Retinal pigment epithelial cell (primary cell): ENCODE results near the gene PPP1R3G.

Experiments used
- DNase-seq: peaks from one replicate; pipeline ENCODE4 v3.0.0-alpha.2; 2010; ENCODE audit warnings: low read depth
- H3K4me3 ChIP-seq: 2 replicates; pipeline ENCODE4 v1.5.1; 2011; ENCODE audit warnings: mild to moderate bottlenecking, low read length, control low read depth, moderate library complexity
- TF ChIP-seq, protein P1 (sequence below): conservative IDR thresholded peaks from 2 replicates; pipeline ENCODE4 v1.5.1; 2011; ENCODE audit warnings: low read depth, low read length, control low read depth, inconsistent platforms

PPP1R3G gene

DNA sequence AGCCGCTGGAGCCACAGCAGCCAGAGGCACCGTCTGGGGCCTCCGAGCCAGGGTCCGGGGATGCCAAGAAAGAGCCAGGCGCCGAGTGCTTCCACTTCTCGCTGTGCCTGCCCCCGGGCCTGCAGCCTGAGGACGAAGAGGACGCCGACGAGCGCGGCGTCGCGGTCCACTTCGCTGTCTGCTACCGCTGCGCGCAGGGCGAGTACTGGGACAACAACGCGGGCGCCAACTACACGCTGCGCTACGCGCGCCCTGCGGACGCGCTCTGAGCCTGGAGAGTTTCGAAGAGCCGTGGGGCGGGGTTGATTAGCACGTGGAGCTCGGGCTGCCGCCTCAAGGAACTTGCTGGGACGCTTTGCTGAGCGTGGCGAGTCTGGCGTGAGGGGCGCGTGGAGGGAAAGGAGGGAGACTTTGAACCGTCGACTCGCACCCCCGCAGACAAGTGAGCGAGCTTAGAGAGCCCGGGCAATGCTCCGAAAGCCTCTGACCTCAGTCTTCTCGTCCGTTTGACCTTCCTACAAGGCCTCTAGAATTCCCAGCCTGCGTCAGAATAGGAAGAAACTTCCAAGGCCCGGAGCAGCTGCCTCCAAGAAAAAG, 1.3 kb downstream of the PPP1R3G start:
- TF ChIP-seq, protein P1, sequence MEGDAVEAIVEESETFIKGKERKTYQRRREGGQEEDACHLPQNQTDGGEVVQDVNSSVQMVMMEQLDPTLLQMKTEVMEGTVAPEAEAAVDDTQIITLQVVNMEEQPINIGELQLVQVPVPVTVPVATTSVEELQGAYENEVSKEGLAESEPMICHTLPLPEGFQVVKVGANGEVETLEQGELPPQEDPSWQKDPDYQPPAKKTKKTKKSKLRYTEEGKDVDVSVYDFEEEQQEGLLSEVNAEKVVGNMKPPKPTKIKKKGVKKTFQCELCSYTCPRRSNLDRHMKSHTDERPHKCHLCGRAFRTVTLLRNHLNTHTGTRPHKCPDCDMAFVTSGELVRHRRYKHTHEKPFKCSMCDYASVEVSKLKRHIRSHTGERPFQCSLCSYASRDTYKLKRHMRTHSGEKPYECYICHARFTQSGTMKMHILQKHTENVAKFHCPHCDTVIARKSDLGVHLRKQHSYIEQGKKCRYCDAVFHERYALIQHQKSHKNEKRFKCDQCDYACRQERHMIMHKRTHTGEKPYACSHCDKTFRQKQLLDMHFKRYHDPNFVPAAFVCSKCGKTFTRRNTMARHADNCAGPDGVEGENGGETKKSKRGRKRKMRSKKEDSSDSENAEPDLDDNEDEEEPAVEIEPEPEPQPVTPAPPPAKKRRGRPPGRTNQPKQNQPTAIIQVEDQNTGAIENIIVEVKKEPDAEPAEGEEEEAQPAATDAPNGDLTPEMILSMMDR = no peak
- no peak for DNase-seq
- H3K4me3 ChIP-seq = peak overlapping the region; percentile 8

DNA sequence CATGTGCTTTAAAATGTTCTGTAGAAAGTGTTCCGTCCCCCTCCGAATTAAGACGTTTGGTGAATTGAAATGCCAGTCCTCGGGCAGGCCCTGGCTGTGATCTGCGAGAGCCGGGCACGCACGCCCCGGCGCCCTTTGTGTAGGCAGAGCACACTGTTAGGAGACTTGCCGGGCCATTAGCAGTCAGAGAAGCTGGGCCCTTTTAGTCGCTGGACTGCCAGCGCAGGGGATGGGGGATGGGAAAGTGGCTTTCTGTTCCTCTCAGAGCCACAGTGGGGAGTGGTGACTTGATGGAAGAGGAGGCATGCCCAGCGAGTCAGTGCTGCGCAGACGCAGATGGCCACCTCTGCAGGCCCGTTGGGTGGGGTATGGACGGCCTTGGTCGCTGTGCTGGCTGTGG, 2.2 kb downstream of the PPP1R3G start:
- H3K4me3 ChIP-seq = no peak overlapping the region
- DNase-seq = no peak
- TF ChIP-seq, protein P1 = no peak

DNA sequence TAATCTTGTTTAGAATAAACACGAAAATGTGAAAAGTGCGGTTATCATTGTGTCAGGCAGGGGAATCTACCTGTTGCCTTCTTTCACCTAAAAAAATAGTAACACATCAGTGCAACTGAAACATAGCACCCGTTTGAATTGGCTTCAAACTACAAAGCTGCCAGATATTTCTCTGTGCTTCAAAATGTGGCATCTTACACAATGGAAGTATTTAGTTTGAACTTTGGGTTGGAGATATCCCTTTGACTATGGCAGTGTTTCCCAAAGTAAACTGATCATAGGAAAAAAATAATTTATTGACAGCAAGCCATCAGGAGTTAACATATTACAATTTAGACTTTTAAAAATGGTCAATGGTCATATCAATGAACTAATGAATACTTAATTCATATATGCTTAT, 3.6 kb downstream of the PPP1R3G start:
- DNase-seq = no peak
- no peak overlapping the region for H3K4me3 ChIP-seq
- TF ChIP-seq, protein P1 = no peak

DNA sequence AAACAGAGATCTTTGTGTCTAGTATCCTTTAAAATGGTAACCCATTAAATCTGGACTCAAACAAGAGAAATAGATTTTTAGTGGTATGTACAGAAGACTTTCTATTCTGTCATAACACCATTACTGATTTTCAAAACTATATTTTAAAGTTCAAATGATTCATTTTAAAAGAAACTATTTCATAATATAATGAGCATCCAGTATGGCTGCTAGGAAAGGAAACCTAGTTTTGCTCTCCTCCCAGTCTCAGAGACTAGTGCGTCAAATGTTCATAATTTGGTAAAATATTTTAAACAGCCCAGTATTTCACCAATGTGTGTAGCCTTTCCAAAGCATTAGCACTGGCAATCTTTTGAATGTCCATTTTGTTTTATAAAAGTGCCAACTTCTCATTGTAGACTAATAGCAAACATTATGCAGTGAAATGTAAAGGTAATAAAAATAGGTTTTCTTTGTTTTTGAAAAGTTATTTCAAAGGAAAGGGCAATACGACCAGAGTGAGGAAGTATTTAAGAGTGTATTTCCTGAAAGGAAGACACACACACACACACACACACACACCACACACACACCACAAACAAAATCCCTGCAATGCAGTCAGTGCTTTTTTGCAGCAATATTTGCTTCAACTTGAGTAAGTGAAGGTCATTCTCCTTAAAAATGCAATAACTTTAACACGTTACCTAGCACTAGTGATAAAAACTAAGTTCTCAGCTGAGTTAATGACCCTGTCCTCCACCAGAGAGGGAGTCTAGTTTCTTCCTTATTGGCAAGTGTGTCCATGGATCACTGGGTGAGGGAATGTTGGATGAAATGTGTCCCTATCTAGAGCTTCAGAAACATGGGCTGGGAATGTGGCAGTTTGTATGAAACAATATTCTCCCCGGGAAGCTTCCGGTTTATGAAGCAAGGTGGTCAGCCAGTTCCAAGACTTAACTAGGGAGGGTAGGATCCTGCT, 4.6 kb downstream of the PPP1R3G start:
- TF ChIP-seq, protein P1 = no peak
- DNase-seq = no peak
- no peak overlapping the region for H3K4me3 ChIP-seq

DNA sequence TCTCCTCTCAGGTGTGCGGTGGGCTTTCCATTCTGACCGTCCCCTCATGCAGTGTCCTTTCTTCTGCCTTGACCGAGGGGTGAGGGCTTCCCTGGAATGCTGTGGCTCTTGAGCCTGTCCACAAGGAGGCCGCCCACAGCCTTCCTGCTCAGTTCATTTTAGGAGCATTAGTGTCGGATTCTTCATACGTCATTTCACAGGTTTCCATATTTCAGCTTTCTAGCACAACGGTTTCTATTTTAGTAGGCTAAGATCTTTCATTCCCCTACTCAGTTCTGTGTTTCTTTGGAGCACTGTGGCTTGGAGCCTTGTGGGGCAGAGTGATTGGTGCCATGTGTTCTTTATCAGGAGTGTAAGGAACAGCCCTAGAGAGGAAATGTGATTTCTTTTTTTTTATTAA, 5.5 kb downstream of the PPP1R3G start:
- DNase-seq = no peak
- TF ChIP-seq, protein P1 = no peak

DNA sequence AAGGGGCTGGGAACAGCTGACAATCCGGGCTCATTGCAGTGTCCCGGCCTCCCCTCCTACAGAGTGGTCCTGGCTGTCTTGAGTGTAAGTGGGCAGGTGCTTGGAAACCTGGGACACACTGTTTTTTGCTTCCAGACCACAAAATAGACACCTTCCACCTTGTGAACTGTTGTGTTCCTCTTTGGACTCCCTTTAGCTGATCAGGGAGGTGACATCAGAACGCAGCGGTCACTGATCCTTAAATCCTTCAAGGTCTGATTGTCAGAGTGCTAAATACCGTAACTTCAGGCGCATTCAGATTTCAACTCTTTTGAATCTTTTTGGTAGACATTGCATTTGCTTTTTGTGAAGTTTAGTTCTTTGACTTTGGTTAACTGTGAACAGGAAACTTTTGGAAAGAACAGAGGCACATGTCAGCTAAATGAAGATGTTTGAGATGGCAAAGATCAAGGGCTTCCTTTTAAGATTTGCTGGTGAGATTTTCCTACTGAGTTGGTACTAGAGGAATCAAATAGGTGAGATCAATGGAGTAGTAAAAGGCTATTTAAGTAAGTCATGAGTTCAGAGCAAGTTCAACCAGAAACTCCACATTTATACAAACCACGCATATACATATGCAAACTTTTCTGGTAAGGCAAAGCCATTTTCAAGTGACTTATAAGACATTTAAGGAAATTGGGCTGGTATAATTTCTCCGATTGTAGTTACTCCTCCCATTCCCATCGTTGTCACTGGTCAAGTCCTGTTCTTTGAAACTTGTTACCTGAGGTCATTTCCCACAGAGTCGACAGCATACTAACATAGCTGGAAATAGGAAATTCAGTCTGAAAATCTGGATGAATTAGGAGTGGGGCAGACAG, 6.3 kb downstream of the PPP1R3G start:
- no peak for DNase-seq
- H3K4me3 ChIP-seq = no peak overlapping the region
- TF ChIP-seq, protein P1 = no peak

More for the DNA sequence above, 5.5 kb downstream of the PPP1R3G start:
- H3K4me3 ChIP-seq = no peak overlapping the region
